HG02938 (cell line): ENCODE measurements around the gene SCMH1.

Experiments used
- ATAC-seq: cut with Tn5 transposase; IDR thresholded peaks from one replicate; pipeline ENCODE4 v1.9.1; 2021; ENCODE audit warnings: mild to moderate bottlenecking, moderate library complexity; ENCODE audit not compliant: unreplicated experiment

Gene SCMH1

DNA sequence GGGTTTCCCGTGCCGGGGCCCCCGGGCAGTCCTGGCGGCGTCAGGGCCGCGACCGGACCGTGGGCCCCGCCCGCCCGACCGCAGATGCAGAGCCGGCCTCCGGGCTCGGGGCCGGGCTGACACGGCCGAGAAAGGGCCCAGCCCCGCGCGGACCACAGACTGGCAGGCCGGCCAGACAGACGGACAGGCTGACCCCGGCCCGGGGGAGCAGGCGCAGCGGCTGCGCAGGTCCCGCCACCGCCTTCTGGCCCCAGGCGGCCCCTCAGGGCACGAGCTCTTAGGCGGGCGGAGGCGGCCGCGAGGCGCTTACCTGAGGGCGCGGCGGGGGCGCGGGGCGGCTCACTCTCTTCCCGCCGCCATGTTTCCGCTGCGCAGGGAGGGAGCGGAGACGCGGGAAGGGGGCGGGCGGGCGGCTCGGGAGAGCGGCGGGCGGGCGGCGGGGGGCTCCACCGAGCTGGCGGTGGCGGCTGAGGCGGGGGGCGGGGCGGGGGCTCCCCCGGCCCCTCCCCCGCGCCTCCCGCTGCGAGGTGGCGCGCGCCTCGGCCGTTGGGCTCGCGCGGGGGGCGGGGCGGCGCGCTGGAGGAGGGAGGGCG, at the start of gene SCMH1:
TSS of gene SCMH1 (minus strand) at position 558 of the 593 bp plus-strand sequence. CDS start 56,173 bp downstream, outside the sequence.
- ATAC-seq = peak; percentile 28

- no peak for ATAC-seq
Observed at GRCh38 chr1:41291195-41291594, 49.1 kb upstream of the SCMH1 start.

DNA sequence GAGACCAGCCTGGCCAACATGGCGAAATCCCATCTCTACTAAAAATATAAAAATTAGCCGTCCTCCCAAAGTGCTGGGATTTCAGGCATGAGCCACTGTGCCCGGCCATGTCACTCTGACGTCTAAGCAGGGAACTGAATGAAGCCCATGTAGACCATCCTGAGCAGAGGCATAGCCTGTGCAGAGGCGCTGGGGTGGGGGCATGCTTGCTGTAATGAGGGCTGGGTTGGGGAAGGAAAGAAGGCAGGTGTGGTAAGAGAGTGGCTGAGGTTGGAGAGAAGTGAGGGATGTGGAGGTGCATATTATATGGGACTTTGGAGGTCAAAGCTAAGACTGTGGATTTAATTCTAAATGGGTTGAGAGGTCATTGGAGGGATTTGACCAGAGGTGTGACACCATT, 47.1 kb upstream of the SCMH1 start:
- ATAC-seq = no peak

DNA sequence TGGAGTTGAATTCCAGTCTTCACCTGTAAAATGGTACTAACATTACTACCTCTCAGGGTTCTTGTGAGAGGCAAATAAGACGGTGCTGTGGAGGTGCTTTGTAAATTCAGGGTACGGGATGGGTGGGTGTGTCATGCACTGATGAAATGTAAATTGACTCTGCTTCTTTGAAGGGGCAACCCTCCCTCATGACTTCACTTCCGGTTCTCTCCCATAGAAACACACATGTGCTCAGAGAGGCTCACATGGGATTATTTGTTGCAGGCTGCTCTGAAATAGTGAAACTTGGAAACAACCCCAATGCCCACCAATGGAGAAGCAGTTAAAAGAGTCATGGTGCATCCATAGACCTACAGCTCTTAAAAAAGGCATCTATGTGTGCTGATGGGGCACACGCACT, 44.9 kb upstream of the SCMH1 start:
- no peak for ATAC-seq

GRCh38 chr1:41286486-41286885, 44.4 kb upstream of the SCMH1 start:
- ATAC-seq = no peak

- ATAC-seq = no peak
Observed at GRCh38 chr1:41285818-41286217, 43.7 kb upstream of the SCMH1 start.

DNA sequence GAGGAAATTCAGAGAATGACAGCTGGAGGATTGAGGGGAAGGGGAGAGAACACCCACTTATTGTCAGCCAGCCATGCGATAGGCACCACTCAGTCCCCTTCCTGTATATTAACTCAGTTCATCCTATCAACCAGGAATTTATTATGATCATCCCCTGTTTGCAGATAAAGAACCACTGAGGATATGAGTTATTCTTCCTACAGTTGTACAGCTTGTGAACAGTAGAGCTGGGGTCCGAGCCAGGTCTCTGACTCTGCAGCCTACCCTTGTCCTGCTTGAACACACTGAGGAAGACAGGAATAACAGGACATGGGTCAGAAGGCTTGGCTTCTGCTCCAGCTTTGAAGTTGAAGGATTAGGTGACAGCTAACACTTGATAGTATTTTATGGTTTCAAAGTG, 42.0 kb upstream of the SCMH1 start:
- ATAC-seq = no peak

DNA sequence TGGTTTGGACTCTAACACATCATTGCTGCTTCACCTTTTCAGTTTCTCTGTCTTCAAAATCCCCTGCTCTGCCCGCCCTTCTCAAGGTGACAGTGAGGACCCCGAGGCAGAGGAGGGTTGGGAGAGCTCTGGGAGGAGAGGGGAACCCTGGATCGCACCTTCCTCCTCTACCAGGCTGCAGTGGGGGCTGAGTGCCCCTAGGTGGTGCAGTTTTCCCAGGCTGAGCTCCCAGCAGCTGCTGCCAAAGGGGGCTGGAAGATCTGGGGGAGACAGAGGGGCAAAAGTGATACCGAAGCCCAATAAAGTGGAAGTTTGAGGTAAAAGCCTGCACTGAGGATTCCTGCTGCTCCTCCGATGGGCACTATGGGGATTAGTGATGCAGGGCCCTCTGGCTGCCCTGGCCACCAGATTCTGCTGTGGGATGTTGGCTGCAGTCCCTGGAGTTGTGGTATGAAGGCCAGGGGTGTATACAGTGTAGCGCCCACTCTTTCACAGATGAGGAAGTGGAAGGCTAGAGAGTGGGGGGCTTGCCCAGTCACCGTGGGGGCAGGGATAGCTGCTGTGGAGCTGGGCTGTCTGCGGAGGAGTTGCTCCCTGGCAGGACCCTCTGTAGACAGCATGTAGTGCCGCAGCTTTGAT, 40.7 kb upstream of the SCMH1 start:
- no peak for ATAC-seq

DNA sequence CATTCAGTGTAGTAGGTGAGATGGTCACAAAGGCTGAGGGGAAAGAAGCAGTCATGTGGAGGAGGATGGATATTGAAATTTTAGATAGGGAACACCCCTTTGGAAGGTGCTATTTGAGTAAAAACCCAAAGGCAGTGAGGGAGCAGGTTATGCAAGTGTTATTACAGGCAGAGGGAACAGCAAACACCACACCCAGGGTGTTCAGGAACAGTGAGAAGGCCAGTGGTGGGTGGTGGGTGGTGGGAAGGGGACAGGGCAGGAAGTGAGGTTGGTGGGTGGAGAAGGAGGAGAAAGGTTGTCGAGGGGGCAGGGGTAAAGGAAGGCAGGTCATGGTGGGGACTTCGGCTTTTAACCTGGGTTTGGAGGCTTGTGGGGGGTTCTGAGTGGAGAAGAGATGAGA, 39.2 kb upstream of the SCMH1 start:
- ATAC-seq = no peak

DNA sequence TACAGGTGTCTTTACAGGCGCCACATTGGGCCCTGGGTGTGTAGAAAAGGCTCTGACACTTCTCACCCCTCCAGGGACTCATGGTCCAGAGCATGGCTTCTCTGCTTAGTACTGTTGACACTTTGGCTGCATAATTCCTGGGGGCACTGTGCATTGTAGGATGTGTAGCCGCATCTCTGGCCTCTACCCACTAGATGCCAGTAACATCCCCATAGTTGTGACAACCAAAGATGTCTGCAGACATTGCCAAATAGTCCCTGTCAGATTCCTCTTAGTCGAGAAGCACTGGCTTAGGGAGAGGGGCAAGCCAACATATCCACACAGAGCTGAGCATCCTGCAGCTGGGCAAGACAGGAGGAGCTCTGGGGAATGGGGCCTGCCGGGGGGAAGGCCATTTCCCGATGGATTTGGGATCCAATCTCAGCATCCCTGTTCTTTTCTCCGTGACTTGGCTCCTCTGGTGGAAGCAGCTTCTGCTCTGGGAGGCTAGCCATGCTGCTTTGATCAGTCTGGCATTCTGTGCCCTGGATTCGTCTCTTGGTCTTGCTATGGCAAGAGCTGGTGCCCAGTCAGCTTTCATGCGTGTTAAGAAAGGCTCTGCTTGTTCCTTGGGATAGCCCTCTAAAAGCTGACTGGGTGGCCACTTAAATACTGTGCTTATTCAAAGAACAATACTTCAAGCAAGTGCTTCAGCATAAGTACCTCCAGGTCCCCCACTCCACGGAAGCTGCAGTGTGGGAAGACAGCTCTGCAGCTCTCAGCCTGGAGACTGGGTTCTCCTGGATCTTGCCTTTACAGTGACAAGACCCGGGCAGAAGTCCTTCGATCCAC, 38.3 kb upstream of the SCMH1 start:
- no peak for ATAC-seq

DNA sequence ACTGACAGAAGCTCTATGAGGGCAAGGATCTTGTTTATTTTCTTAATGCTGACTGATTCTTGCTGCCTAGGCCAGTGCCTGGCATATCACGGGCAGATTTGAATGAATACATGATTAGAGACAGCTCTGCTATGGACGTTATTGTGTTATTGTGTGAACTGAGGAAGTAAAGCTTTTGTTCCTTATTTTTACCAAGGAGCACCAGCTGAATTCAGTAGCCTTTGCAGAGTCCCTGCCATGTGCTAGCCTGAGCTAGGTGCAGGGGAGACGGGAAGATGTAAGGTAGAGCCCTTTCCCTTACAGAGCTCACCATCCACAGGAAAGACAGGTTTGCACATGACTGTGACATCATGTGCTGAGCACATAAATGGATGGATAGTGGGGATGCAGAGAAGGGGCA, 36.0 kb upstream of the SCMH1 start:
- no peak for ATAC-seq

GRCh38 chr1:41277371-41277975, 35.4 kb upstream of the SCMH1 start:
- no peak for ATAC-seq

GRCh38 chr1:41275831-41276230, 33.7 kb upstream of the SCMH1 start:
- ATAC-seq = no peak

- ATAC-seq = no peak
Observed at GRCh38 chr1:41274752-41275545, 32.8 kb upstream of the SCMH1 start.

GRCh38 chr1:41272601-41273000, 30.5 kb upstream of the SCMH1 start:
- no peak for ATAC-seq

- no peak for ATAC-seq
Observed at GRCh38 chr1:41268154-41268770, 26.2 kb upstream of the SCMH1 start.

DNA sequence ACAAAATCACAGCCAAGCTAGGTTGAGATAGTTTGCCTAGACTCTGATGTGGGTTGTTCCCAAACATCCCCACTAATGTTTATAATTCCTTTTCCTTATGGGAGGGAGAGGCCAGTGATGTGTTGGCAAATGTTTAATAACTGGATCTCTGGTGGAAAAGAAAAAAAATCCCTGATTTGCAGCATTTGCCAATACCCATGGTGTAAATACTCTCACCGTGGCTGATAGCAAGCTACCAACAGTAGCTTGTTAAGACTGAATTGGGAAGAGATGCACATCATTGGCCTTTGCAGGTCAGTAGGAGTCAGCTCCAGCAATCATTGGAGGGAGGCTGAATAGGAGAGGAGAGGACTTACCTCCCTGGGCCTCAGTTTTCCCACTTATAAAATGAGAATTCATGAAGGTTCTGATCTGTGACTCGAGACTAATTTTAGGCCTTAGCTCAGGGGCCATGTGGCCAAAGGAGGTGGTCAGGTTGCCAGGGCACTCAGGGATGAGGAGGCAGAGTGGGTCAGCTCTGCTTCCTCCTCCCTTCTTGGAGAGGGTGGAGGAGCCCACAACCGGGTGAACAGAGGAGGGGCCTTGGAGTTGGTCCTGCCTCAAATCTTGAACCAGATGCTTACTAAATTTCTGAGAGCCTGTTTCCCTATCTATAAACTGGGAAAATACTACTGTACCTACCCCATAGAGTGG, 20.0 kb upstream of the SCMH1 start:
- ATAC-seq = no peak

DNA sequence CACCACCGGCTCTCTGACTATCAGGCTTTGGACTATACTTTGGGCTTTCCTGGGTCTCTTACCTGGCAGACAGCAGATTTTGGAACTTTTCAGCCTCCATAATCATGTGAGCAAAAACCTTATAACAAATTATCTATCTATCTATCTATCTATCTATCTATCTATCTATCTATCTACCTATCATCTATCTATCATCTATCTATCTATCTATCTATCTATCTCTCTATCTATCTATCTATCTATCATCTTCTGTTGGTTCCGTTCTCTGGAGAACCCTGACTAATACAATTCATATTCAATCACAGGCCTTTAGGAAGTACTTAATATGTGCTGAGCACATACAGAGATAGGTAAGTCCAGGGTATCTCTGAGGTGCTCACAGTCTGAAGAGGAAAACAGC, 18.7 kb upstream of the SCMH1 start:
- ATAC-seq = no peak

DNA sequence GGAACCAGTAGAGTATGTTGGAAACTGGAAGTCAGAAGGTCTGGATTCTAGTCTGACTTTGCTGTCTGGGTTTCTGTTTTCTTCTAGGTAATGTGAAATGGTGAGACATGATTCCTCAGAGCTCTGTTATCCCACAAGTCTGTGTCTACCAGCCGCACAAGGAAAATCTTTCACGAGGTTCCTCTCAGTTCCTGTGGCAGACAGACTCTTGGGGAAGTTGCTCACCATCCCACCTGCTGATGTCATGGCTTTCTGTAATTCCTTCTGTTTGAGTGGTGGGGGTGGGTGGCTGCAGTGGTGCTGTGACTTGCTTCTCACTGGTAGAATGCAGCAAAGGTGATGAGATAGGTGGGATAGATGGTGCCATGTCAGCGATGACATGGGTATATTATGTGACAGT, 17.1 kb upstream of the SCMH1 start:
- ATAC-seq = no peak

DNA sequence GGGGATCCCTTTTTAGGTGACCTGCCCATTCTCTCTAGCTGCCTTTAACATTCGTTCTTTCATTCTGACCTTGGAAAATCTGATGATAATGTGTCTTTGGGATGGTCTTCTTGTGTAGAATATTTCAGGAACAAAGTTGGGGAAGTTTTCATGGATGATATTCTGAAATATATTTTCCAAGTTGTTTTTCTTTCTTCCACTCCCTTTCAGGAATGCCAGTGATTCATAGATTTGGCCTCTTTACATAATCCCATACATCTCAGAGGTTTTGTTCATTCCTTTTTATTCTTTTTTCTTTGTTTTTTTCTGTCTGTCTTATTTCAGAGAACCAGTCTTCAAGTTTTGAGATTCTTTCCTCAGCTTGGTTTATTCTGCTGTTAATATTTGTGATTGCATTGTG, 13.9 kb upstream of the SCMH1 start:
- ATAC-seq = no peak
